Activated CD4-positive, CD25-positive, alpha-beta regulatory T cell treated with anti-CD3 and anti-CD28 coated beads, Interleukin-2, amount 50 U/mL, for 24 hours (primary cell): ENCODE data around the gene CRABP1.
"Not testable (repeated sequence)": the region's sequence is repeated elsewhere in the genome, so short reads cannot be mapped to it uniquely, and the experiment has no call there.

Experiments used
- ATAC-seq, 2 donors: fragments of 150-1000 bp; cut with Tn5 transposase; one replicate each; pipeline ENCODE4 v1.10.0; 2021; ENCODE audit warnings: mild to moderate bottlenecking in 1 of 2, moderate library complexity in 1 of 2

CRABP1 gene

DNA sequence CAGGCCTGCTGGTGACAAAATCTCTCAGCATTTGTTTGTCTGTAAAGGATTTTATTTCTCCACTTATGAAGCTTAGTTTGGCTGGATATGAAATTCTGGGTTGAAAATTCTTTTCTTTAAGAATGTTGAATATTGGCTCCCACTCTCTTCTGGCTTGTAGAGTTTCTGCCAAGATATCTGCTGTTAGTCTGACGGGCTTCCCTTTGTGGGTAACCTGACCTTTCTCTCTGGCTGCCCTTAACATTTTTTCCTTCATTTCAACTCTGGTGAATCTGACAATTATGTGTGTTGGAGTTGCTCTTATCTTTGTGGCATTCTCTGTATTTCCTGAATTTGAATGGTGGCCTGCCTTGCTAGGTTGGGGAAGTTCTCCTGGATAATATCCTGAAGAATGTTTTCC is 40.0 kb downstream of the CRABP1 start:
- ATAC-seq = not testable (repeated sequence)

GRCh38 chr15:78382114-78382880 is 42.1 kb downstream of the CRABP1 start:
- ATAC-seq = no peak

DNA sequence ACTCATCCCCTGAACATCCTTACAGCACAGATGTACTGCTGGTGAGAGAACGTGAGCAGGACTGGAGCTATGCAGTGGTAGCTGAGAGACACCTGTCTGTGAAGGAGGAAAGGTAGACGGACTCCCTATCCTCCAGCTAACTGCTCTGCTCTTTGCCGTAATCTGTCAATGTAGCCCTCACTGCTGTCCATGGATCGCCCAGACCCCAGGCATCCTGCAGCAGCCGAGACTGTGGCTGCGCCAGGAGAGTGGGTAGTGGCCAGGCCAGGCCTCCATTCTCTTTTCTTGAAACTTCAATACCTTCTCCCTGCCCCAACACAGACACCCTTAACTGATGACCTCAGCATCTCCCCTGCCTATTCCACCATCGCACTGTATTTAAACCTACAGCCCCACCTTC is 44.5 kb downstream of the CRABP1 start:
- ATAC-seq = no peak

- ATAC-seq = no peak
Observed at GRCh38 chr15:78387246-78388037, 47.3 kb downstream of the CRABP1 start.

DNA sequence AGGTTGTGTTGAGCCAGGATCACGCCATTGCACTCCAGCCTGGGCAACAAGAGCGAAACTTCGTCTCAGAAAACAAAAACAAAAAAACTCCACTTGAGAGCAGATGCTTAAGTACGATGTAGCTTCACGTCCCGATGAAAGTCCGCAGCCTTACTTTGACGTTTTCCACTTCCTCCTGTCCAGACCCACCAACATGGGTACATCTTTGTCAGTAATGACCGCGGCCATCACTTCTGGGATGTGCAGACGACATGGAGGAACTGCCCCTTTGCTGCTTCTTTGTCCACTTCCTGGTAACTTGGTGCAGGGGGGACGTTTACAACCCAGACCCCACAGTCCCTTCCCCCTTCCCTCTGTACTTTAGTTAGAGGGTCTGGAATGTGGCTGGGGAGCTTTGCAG is 48.7 kb downstream of the CRABP1 start:
- no peak for ATAC-seq

- no peak for ATAC-seq
Observed at GRCh38 chr15:78389322-78389721, 49.2 kb downstream of the CRABP1 start.

- no peak for ATAC-seq
Observed at GRCh38 chr15:78389738-78390137, 49.6 kb downstream of the CRABP1 start.

DNA sequence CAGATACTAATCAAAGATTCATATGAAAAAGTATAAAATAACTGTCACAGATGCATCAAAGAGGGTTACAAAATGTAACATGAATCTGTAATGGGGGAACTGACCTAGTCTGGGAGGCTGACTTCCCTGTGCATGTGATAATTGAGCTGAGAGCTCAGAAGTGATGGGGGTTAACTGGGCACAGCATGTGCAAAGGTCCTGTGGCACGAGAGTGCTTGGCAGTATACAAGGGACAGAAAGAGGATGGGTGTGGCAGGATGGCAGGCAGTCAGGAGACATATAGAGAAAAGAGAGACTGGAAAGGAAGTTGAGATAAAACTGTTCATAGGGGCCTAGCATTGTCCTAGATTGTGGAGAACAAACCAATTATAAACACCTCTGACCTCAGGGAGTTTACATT is 50.1 kb downstream of the CRABP1 start:
- ATAC-seq = no peak

GRCh38 chr15:78390826-78391225 is 50.7 kb downstream of the CRABP1 start:
- ATAC-seq = no peak

GRCh38 chr15:78391781-78392180 is 51.6 kb downstream of the CRABP1 start:
- ATAC-seq = no peak

- no peak for ATAC-seq
Observed at GRCh38 chr15:78392430-78392829, 52.3 kb downstream of the CRABP1 start.

GRCh38 chr15:78393137-78393536 is 53.0 kb downstream of the CRABP1 start:
- no peak for ATAC-seq

GRCh38 chr15:78394026-78394425 is 53.9 kb downstream of the CRABP1 start:
- ATAC-seq = no peak

- ATAC-seq = no peak
Observed at GRCh38 chr15:78394981-78395616, 54.9 kb downstream of the CRABP1 start.

DNA sequence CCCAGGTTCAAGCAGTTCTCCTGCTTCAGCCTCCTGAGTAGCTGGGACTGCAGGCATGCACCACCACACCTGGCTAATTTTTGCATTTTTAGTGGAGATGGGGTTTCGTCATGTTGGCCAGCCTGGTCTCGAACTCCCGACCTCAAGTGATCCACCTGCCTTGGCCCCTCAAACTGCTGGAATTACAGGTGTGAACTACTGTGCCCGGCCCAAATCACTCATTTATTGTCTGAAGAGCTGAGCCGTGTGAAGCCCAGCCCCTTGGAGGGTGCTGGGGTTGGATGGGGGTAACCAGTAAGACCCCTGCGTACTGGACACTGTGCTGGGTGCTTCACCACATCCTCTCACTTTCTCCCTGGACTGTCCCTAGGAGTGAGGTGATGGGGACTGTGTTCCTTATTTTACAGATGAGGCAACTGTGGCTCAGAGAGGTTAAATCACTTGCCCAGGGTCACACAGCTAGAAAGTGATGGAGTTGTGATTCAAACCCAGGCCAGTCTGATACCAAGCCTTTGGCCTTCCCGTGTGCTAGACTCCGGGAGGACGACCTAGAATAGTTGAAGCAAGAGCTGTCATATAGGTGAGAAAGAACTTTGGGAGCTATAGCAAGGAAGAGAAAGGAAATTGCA is 56.1 kb downstream of the CRABP1 start:
- ATAC-seq = no peak

GRCh38 chr15:78396976-78397375 is 56.8 kb downstream of the CRABP1 start:
- no peak for ATAC-seq

GRCh38 chr15:78397382-78397781 is 57.2 kb downstream of the CRABP1 start:
- ATAC-seq = no peak
